CD4-positive, alpha-beta T cell (primary cell): ENCODE measurements around the gene IFFO2. TPM values are rescaled to one million over a fixed set of nuclear protein-coding genes. Genes with fewer than 3 reads are reported as not detected.

Source experiments
- ATAC-seq: fragments of 200-7000 bp; cut with Tn5 transposase; one replicate; pipeline ENCODE4 v1.10.0; 2022; ENCODE audit warnings: mild to moderate bottlenecking; ENCODE audit not compliant: poor library complexity
- CTCF ChIA-PET: fragments of 350-600 bp; sonication (Branson Sonifier 250); formaldehyde crosslinking; loops from one replicate; lab custom pipeline; 2021; ENCODE audit warnings: antibody characterized with exemption, inconsistent platforms; lab: Charles Lee
- POLR2A ChIA-PET: fragments of 350-600 bp; sonication (Branson Sonifier 250); formaldehyde crosslinking; loops from one replicate; lab custom pipeline; 2021; ENCODE audit warnings: antibody characterized with exemption, inconsistent platforms; lab: Charles Lee
- DNase-seq, 14 experiments: peaks; one replicate each; pipeline ENCODE4 v3.0.0-alpha.2; 2013 to 2020; ENCODE audit warnings: mixed read lengths in 2 of 14
- H3K27ac ChIP-seq, 2 donors: one replicate each; pipeline versions ENCODE4 v1.5.1 to v1.7.0; 2013; ENCODE audit warnings: low read length in 2 of 2, low read depth in 1 of 2, mild to moderate bottlenecking in 1 of 2
- H3K27me3 ChIP-seq, 2 experiments: 1 replicate in 1 of 2; 2 replicates in 1 of 2; pipeline versions ENCODE4 v1.6.1 to v1.7.0; 2013; ENCODE audit warnings: low read length in 2 of 2, control low read depth in 1 of 2, mild to moderate bottlenecking in 1 of 2, moderate library complexity in 1 of 2; ENCODE audit not compliant: insufficient read depth in 2 of 2, control insufficient read depth in 1 of 2
- H3K36me3 ChIP-seq: one replicate; pipeline ENCODE4 v1.6.1; 2013; ENCODE audit warnings: low read length, control low read depth; ENCODE audit not compliant: insufficient read depth
- H3K4me1 ChIP-seq: one replicate; pipeline ENCODE4 v1.6.1; 2013; ENCODE audit warnings: low read length, control low read depth; ENCODE audit not compliant: insufficient read depth
- H3K4me3 ChIP-seq: one replicate; pipeline ENCODE4 v1.5.1; 2013; ENCODE audit warnings: mild to moderate bottlenecking, low read length, moderate library complexity
- H3K9me3 ChIP-seq, 2 experiments: 1 replicate in 1 of 2; 2 replicates in 1 of 2; pipeline versions ENCODE4 v1.6.1 to v1.7.0; 2013; ENCODE audit warnings: low read length in 2 of 2, mild to moderate bottlenecking in 2 of 2, control low read depth in 1 of 2, moderate library complexity in 1 of 2; ENCODE audit not compliant: control insufficient read depth in 1 of 2, insufficient read depth in 1 of 2
- H3K27ac Mint-ChIP-seq: one replicate; pipeline ENCODE4 v1.8.0; 2020; ENCODE audit warnings: mixed read lengths
- H3K27me3 Mint-ChIP-seq: one replicate; pipeline ENCODE4 v1.8.0; 2021; ENCODE audit warnings: mixed read lengths
- H3K36me3 Mint-ChIP-seq: one replicate; pipeline ENCODE4 v1.8.0; 2021; ENCODE audit warnings: low read depth, mixed read lengths
- H3K4me1 Mint-ChIP-seq: one replicate; pipeline ENCODE4 v1.8.0; 2021; ENCODE audit warnings: low read depth, mixed read lengths
- H3K4me3 Mint-ChIP-seq: one replicate; pipeline ENCODE4 v1.8.0; 2020; ENCODE audit warnings: mild to moderate bottlenecking, mixed read lengths
- H3K9me3 Mint-ChIP-seq: one replicate; pipeline ENCODE4 v1.8.0; 2020; ENCODE audit warnings: mixed read lengths
- CTCF ChIP-seq: fragments of 200-600 bp; IDR thresholded peaks from one replicate; pipeline ENCODE4 v1.8.0; 2022; ENCODE audit warnings: antibody characterized with exemption, mild to moderate bottlenecking
- intact Hi-C, 2 experiments: fragments of 100-400 bp; cut with DNase I in 1 of 2; cut with micrococcal nuclease in 1 of 2; formaldehyde crosslinking; loops; one replicate each; pipeline versions ENCODE4 v1.15.1 to v1.9.0; 2023 to 2025; cut with DNase I, micrococcal nuclease
- total RNA-seq, 174 experiments: library from RNA in 2 of 174; stranded (reverse) in 2 of 174; gene quantifications; one replicate each; pipeline ENCODE4 v1.2.3 and lab custom pipeline; 2021 to 2026

Gene IFFO2
- total RNA-seq, 2 experiments from 2014 or later: 106 to 112 TPM

- no peak overlapping the region for H3K4me3 Mint-ChIP-seq
These were observed 94.9 kb downstream of the IFFO2 start for GRCh38 chr1:18861590-18861989.

DNA sequence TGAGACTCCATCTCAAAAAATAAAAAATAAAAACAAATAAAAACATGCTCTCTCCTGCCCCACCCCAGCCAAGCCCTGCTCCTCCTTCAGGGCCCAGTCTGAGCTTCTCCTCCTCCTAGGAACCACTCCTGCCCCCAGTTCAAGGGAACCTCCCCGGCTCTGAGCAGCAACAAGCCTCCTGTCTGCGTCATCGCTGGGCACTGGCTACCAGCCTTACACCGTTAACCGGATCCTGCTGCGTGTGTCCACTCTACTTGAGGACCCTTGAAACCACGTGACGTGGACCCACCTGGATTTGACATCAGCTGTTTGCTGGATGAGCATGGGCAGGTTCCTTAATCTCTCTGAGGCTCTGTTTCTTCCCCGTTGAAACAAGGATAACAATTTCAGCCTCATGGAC lies 95.4 kb downstream of the IFFO2 start:
- Mint-ChIP-seq H3K4me1 (no peaks in the 10 kb centered on the region), H3K27me3 (peaks cover 5% of the 10 kb centered on the region), H3K4me3 (no peak overlapping the region), H3K27ac (no peak overlapping the region), H3K9me3 (no peaks in the 10 kb centered on the region), H3K36me3 (no peaks in the 10 kb centered on the region)
- Histone ChIP-seq H3K9me3 (peaks cover 0 to 4% of the 10 kb centered on the region in 2 experiments), H3K27me3 (peaks cover 0 to 6% of the 10 kb centered on the region in 2 experiments), H3K27ac (no peak overlapping the region), H3K4me3 (no peak overlapping the region), H3K4me1 (no peaks in the 10 kb centered on the region), H3K36me3 (no peaks in the 10 kb centered on the region)
- TF ChIP-seq CTCF: no peak
- CTCF ChIA-PET: no interaction called here
- POLR2A ChIA-PET: no interaction called here
- DNase-seq (no peak), ATAC-seq (no peak)
- intact Hi-C loops: no loop called here

More at GRCh38 chr1:18861590-18861989, 94.9 kb downstream of the IFFO2 start:
- H3K4me1 ChIP-seq: no peaks in the 10 kb centered on the region
- H3K27ac ChIP-seq: no peak overlapping the region
- peaks cover 0 to 4% of the 10 kb centered on the region in 2 experiments for H3K9me3 ChIP-seq
- H3K36me3 ChIP-seq: no peaks in the 10 kb centered on the region
- ATAC-seq (no peak), DNase-seq (no peak)
- no peaks in the 10 kb centered on the region for H3K36me3 Mint-ChIP-seq
- intact Hi-C loops: no loop called here
- H3K27ac Mint-ChIP-seq: no peak overlapping the region
- H3K27me3 Mint-ChIP-seq: no peaks in the 10 kb centered on the region
- ChIA-PET POLR2A (no interaction called here), CTCF (no interaction called here)
- TF ChIP-seq CTCF: no peak
- H3K27me3 ChIP-seq: peaks cover 0 to 6% of the 10 kb centered on the region in 2 experiments
- H3K9me3 Mint-ChIP-seq: no peaks in the 10 kb centered on the region
- H3K4me3 ChIP-seq: no peak overlapping the region
- no peaks in the 10 kb centered on the region for H3K4me1 Mint-ChIP-seq

- H3K4me1 Mint-ChIP-seq: no peaks in the 10 kb centered on the region
- Histone ChIP-seq H3K36me3 (no peaks in the 10 kb centered on the region), H3K27ac (no peak within 1 kb of the TSS), H3K4me1 (no peaks in the 10 kb centered on the region), H3K27me3 (no peaks in the 10 kb centered on the region), H3K4me3 (no peak within 1 kb of the TSS), H3K9me3 (peaks cover 0 to 8% of the 10 kb centered on the region in 2 experiments)
- no peak for ATAC-seq
- no peak for TF ChIP-seq CTCF
- H3K36me3 Mint-ChIP-seq: no peaks in the 10 kb centered on the region
- H3K4me3 Mint-ChIP-seq: no peak within 1 kb of the TSS
- ChIA-PET CTCF (no interaction called here), POLR2A (no interaction called here)
- H3K9me3 Mint-ChIP-seq: no peaks in the 10 kb centered on the region
- no peak within 1 kb of the TSS for H3K27ac Mint-ChIP-seq
- DNase-seq: no peak
- H3K27me3 Mint-ChIP-seq: peaks cover 15% of the 10 kb centered on the region
- intact Hi-C loops: no loop called here
These were observed 96.9 kb downstream of the IFFO2 start, which contains the start of gene TAS1R2 for GRCh38 chr1:18859560-18859959. Gene TAS1R2, minus strand, starts transcription at chr1:18859660. Its CDS starts 0 bp downstream, at chr1:18859660.
